ENCODE data around the gene ICAM4.

Gene ICAM4

DNA sequence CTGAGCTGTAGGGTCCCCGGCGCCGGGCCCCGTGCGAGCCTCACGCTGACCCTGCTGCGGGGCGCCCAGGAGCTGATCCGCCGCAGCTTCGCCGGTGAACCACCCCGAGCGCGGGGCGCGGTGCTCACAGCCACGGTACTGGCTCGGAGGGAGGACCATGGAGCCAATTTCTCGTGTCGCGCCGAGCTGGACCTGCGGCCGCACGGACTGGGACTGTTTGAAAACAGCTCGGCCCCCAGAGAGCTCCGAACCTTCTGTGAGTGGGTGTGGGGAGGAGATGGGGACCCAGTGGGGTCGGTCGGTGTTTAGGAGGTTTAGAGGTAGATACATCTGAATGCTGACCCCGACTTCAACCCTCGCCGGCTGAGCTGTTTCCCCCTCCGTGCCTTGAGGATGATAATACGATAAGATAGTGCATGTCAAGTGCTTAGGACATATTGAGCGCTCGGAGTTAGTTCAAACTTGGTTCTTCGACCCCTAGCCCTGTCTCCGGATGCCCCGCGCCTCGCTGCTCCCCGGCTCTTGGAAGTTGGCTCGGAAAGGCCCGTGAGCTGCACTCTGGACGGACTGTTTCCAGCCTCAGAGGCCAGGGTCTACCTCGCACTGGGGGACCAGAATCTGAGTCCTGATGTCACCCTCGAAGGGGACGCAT, 4.9 kb downstream of the ICAM4 start:
- FAIRE-seq: no peak

DNA sequence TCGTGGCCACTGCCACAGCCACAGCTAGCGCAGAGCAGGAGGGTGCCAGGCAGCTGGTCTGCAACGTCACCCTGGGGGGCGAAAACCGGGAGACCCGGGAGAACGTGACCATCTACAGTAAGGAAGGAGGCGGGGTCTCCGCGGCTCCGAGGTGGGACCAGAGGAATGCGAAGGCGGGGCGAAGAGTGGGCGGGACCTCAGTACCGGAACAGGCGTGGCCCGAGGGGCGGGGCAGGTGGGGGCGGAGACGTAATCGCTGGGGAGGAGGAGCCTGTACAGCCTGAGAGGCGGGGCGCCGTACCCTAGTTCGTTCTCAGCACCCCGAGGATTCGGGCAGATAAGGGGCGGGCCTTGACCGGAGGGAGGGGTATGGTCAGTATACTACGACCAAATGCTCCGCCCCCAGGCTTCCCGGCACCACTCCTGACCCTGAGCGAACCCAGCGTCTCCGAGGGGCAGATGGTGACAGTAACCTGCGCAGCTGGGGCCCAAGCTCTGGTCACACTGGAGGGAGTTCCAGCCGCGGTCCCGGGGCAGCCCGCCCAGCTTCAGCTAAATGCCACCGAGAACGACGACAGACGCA, 5.5 kb downstream of the ICAM4 start:
- FAIRE-seq: no peak

DNA sequence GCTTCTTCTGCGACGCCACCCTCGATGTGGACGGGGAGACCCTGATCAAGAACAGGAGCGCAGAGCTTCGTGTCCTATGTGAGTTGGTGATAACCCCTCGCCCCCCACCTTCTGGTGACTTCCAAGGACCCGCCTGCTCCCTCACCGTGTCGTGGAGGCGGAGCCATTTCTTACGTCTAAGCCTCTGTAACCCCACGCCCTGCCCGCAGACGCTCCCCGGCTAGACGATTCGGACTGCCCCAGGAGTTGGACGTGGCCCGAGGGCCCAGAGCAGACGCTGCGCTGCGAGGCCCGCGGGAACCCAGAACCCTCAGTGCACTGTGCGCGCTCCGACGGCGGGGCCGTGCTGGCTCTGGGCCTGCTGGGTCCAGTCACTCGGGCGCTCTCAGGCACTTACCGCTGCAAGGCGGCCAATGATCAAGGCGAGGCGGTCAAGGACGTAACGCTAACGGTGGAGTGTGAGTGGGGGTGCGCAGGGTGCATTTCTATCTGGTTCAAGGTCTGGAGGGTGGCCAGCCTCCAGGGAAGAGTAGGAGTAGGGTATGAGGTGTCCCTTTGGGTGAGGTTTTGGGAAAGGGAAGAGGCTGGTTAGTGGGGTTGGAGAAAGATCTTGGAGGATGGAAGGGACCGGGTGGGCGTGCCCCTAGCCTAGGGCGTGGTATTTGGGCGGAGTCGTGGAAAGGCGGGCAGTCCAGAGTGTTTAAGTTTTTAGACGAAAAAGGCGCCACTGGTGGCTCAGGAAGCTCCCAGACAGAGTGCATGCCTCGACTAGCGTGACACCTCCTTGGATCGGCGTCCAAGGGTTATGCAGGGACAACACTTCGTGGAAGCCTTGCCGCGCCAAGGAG, 6.3 kb downstream of the ICAM4 start:
- no peak for FAIRE-seq

DNA sequence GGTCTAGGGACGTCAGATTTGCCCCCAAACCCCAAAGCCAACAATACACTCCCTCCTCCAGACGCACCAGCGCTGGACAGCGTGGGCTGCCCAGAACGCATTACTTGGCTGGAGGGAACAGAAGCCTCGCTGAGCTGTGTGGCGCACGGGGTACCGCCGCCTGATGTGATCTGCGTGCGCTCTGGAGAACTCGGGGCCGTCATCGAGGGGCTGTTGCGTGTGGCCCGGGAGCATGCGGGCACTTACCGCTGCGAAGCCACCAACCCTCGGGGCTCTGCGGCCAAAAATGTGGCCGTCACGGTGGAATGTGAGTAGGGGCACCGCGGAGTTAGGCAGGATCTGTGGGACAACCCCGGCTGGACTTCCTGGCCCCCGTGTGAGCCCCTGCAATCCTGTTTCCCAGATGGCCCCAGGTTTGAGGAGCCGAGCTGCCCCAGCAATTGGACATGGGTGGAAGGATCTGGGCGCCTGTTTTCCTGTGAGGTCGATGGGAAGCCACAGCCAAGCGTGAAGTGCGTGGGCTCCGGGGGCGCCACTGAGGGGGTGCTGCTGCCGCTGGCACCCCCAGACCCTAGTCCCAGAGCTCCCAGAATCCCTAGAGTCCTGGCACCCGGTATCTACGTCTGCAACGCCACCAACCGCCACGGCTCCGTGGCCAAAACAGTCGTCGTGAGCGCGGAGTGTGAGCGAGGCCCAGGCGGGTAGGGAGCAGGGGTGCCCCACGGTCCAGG, 7.0 kb downstream of the ICAM4 start:
- FAIRE-seq: no peak

DNA sequence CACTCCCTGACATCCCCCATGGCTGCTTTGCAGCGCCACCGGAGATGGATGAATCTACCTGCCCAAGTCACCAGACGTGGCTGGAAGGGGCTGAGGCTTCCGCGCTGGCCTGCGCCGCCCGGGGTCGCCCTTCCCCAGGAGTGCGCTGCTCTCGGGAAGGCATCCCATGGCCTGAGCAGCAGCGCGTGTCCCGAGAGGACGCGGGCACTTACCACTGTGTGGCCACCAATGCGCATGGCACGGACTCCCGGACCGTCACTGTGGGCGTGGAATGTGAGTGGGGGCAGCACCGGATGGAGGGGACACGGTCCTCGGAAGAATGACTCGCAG, 7.6 kb downstream of the ICAM4 start:
- FAIRE-seq: no peak

DNA sequence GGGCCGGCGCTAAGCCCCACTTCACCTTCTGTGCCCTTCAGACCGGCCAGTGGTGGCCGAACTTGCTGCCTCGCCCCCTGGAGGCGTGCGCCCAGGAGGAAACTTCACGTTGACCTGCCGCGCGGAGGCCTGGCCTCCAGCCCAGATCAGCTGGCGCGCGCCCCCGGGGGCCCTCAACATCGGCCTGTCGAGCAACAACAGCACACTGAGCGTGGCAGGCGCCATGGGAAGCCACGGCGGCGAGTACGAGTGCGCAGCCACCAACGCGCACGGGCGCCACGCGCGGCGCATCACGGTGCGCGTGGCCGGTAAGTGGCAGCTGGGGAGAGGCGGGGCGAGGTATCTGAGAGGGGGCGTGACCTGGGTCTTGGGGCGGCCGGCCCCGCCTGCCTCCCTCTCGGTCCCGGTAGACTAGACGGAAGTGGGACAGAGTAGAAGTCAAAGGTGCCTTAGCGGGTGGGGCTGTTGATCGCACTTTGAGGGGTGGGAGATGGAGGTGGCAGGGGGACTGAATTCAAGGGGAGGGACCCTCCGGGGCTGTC, 8.6 kb downstream of the ICAM4 start:
- FAIRE-seq: no peak

DNA sequence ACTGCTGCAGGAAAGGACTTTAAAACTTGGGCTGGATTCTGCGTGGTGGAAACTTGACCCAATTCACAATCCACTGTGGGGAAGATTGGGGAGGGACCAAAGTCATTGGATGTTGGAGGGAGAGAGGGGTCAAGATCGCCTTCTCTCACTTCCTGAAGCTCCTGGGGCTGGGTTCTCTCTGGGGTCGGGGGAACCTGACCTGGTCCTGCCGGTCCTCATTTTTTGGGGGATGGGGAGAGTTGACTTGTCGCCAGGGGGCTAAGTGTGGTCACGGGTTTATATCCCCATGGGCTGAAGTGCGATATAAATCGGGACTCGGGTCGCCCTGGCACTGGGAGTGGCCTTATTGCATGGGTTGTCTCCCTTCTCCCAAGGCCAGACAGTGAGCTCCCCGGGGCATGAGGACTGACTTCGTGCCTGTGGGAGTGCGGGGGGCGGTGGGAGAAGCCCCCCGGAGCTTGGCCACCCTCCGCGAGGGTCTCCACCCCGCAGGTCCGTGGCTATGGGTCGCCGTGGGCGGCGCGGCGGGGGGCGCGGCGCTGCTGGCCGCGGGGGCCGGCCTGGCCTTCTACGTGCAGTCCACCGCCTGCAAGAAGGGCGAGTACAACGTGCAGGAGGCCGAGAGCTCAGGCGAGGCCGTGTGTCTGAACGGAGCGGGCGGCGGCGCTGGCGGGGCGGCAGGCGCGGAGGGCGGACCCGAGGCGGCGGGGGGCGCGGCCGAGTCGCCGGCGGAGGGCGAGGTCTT, 9.3 kb downstream of the ICAM4 start:
- FAIRE-seq: no peak

DNA sequence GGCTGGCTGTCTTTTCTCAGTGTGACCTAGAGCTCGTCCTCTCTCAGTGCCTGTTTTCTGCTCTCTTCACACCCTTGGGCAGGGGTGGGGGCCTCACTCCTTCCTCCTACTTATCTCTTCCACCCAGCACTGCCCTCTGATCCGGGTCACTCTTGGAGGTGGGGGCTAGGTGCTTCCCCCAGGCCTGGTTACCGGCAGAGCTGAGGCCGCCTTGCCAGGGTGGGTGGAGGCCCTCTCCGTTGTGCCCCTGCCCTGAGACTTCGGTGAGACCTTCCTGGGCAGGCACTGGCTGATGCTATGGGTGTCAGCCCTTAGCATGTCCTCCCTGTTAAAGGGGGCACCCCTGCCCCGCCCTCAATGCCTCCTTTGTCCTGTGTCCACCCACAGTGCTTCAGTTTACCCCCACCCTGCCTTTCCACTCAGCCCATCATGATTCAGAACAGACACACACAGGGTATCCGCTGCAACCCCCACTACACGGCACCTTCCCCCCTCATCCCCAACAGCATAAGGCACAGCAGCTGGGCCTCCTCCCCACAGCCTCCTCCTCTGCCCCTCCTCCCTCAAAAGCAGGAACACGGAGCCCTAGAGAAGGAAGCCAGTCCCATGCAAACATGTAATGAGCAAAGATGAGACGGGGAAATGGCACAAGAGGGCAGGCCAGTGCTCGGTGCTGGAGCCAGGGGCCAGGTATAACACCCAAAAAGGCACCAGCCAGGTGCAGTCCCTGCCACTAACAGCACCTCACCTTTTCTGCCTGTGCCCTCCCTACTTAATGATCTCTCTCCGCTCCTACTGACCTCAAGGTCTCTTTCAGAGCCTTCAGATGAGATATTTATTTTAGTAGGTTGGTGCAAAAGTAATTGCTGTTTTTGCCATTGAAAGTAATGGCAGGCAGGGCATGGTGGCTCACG, 13.0 kb downstream of the ICAM4 start:
- FAIRE-seq: no peak

DNA sequence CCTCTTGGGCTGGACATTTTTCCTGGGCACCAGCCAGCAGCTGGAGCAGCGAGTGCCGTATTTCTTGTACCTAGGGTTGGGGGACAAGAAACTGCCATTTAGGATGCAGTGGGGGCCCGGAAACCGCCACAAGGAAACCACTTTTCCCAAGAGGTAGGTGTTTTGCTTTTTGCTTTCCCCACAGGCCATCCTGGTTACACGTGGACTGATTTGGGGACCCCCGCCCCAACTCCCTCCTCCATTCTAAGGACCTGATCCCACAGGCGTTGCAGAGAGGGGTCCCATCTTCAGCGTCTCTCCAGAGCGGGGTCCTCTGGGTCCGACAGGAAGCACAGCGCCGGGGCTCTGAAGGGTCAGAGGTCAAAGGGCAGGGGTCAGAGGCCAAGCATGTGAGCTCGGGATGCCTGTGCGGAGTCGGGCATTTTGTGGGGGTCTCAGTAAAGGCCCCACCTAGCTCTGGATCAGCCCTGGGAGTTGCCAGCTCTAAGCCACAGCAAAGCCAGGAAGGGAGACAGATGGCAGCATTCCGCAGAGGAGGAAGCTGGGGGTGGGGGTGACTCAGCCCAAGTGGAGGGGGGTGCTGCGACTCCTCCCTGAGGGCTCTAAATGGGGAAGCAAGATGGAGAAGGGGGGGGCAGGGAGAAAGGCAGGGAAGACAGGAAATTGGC, 18.5 kb downstream of the ICAM4 start:
- no peak for FAIRE-seq

DNA sequence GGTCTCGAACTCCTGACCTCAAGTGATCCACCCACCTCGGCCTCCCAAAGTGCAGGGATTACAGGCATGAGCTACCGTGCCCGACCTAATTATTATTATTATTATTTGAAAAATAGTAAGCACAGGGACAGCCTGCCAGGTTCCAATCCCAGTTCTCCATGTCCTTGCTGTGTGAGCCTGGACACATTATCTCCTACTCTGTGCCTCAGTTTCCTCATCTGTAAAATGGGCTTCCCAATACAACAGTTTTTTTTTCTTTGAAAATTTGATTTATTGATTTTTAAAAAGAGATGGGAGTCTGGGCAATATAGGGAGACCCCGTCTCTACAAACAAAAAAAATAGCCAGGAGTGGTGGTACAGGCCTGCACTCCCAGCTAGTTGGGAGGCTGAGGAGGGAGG, 19.6 kb downstream of the ICAM4 start:
- no peak for FAIRE-seq

DNA sequence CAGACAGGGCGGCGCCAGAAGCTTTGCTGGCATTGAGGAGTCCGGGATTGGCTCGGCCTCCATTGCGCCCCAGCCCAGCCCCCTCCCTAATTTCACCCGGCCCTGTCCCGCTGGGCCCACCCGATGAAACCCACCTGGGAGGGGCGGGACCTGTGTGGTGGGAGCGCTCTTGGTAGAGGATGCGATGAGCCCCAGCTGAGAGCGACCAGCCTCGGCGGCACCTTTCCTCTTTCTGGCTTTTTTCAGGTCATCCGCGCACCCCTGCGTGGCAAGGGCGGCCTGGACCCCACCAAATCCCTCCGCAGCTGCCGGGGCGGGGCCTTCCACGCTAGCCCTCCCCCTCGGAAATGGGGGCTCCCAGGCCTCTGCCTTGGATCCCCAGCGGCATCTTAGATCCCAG, 22.7 kb downstream of the ICAM4 start, which contains the start of gene ZGLP1:
TSS of gene ZGLP1 (minus strand) at position 393 of the 400 bp plus-strand sequence.
- FAIRE-seq: no peak

DNA sequence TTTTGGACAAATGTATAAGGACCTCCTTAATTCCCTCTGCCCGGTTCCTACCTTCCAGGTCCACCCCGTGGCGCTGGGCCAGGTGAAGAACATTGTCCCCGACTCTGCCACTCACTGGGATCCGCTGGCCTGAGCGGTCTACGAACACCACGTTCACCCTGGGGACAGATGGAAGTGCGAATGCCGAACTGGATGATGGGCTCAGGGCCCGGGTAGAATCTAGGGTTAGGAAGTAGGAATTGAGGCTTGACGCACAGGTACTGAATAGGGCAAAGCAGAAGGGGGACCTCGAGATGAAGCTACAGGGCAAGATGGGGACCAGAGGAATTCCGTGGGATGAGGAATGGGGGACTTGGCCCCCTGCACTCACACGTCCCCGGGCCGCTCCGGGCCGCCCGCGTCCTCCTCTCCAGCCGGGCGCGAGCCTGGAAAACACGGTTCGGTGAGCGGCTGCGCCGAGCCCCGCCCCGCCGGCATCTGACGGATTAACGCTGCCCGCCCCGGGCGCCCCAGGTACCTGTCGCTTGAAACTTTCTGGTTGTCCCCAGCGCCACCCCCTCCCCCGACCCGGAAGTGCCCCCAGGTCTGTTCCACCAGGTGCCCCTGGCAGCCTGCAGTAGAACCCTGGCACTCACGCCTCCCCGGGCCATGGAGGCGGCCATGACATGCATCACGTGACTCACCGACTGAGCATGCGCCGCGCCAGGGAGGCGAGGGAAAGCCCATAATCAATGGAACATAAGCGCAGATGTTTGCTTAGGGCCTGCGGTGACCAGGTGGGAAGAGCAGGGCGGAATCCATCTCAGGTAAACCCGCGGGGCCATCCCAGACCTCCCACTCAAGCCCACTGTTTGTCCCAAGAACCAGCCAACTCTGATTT, 28.8 kb downstream of the ICAM4 start, which contains the start of gene FDX2:
TSS of gene FDX2 (minus strand) at position 681 of the 880 bp plus-strand sequence. CDS start at position 662, 19 bp downstream.
- no peak for FAIRE-seq

DNA sequence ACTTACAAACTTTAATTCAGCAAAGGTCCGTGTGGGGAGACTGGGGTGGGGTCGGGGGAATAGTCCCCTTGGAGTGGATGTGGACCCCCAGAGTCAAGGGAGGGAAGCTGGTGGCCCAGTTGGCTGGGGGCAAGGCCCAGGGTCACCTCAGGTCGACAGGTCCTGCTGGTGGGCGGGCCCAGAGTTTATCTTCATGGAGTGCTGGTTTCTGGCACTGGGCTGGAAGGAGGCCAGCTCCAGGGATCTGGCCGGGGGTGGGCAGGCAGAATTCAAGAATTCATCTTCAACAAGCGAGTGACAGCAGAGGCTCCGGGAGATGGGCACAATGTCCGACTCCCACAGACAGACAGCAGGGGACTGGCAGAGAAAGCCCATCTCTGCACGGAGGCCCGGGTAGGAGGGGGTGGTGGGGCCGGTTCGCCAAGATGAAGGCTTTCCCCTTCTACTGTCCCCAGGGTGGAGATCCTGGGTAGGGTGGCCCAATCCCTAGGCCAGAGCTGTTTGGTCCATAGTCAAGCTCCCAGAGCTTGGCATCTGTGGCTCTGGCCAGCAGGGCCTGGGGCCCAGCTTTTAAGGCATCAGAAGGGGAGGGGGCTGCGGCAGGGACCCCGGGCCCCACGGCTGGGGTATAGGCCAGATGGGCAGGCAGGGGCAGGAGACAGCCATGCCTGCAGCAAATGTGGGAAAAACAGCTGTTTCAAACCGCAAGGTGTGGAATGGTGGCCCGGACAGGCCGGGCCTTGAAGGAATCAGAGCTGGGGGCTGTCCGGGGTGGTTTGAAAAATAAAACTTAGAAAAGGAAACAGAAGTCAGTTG, 29.7 kb downstream of the ICAM4 start:
- no peak for FAIRE-seq

DNA sequence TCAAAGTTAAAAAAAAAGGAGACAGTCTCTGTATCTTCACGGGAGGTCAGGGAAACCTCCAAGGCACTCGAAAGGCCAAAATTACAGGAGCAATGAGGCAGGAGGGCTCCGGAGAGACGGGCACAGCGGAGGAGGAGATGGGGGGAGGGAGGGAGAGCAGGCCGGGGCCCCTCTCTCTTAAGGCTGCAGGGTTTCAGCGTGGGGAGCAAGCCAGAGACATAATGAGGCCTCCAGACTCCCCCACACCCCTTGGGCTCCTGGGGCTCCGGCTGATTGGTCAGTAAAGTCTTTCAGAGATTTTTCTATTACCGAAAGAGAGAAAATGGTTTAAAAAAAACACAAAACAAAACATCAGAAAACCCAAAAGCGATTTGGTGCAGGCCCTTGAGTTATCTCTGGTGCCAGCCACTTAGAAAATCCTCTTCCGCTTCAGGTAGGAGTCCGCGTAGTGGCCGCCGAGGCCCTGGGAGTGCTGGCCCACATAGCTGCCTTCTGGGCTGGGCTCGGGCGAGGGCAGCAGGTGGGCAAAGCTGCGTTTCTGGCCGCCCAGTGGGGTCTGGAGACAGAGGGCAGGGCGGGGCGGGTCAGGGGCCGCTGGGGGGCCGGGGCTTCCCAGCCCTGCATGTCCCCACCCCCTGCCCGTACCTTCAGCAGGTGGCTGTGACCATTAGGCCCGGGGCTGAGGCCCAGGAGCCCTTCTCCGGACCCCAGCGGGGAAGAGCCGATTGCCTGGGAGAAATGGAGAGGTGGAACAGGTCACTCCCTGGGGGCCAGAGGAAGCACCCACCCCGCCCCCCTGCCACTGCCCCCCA, 30.5 kb downstream of the ICAM4 start:
- no peak for FAIRE-seq

DNA sequence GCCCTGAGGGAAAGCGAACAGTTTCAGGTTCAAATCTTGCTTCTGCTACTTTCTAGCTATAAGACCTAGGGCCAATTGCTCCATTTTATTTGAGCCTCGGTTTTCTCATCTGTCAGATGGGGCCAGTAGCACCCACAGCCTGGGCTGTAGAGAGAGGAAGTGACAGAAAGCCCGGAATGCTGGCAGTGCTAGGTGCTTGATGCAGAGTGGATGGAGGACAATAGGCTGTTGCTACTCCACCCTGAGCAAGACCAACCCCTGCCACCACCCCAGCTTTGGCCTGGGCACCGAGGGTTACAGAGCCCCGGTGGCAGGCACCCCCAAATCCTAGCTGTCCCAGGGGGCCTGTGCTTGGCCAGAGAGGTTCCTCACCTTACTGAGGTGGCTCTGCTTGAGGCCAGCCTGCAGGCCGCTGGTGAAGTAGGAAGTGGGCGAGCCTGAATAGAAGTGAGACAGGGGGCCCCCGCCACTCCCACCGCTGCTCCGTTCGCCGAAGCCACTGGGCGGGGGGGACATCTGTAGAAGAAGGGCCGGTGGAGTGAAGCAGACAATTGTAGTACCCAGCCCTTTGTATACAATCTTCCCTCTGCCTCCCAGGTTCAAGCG, 31.2 kb downstream of the ICAM4 start:
- FAIRE-seq: no peak

DNA sequence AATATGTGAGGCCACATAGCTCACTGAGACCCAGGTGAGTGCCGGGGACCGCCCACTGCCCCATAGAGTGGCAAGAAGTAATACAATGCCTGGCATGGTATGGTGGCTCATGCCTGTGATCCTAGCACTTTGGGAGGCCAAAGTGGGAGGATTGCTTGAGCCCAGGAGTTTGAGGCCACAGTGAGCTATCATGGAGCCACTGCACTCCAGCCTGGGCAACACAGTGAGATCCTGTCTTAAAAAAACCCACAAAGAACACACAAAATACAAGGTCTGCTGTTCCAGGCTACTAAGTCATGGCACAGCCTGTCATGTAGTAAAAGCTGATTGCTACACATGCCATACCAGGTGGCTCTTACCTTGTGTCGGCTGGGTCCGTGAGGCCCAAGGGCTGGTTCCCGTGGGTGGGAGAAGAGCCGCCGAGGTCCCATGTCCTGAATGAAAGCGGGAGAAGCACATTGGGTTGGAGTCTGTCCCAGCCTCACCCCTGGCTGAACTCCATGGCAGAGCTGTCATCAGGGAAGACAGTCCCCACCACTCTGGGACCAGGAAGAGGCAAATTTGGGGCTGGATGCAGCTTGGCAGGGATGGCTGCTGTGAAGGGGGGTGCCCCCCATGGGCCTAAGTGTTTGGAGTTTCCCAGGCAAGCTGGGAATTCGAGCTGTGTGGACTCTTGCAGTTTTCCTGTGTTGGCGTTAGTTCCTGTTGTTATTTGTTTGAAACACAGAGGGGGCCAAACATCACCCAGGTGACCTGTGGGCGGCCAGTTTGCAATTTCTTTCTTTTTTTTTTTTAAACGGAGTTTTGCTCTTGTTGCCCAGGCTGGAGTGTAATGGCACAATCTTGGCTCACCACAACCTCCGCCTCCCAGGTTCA, 32.3 kb downstream of the ICAM4 start:
- FAIRE-seq: no peak
